Spleen (tissue), 11 donors: ENCODE measurements around the gene FAIM2. TPM values are rescaled to one million over a fixed set of nuclear protein-coding genes. Genes with fewer than 3 reads are reported as not detected.

Source experiments
- DNase-seq: peaks from one replicate; pipeline ENCODE4 v3.0.0-alpha.2; 2020
- H3K27ac ChIP-seq, 8 donors: fragments of 200-600 bp; sonication (generic) in 7 of 8; 1 replicate in 4 of 8; 2 replicates in 4 of 8; pipeline versions ENCODE4 v1.5.0 to v1.8.0; 2016 to 2021; ENCODE audit warnings: inconsistent platforms in 4 of 8, mild to moderate bottlenecking in 4 of 8, moderate library complexity in 1 of 8
- H3K27me3 ChIP-seq, 7 donors: fragments of 200-600 bp; sonication (generic) in 6 of 7; replicated peaks in 1 of 7; 1 replicate in 4 of 7; 2 replicates in 3 of 7; pipeline versions ENCODE4 v1.5.0 to v1.8.0; 2016 to 2021; ENCODE audit warnings: inconsistent platforms in 3 of 7, mild to moderate bottlenecking in 1 of 7
- H3K36me3 ChIP-seq, 6 donors: fragments of 200-600 bp; sonication (generic) in 5 of 6; 1 replicate in 4 of 6; 2 replicates in 2 of 6; pipeline versions ENCODE4 v1.5.0 to v1.8.0; 2016 to 2021; ENCODE audit warnings: inconsistent platforms in 2 of 6
- H3K4me1 ChIP-seq, 6 donors: fragments of 200-600 bp; sonication (generic) in 5 of 6; 1 replicate in 3 of 6; 2 replicates in 3 of 6; pipeline versions ENCODE4 v1.5.0 to v1.8.0; 2016 to 2021; ENCODE audit warnings: inconsistent platforms in 3 of 6
- H3K4me3 ChIP-seq, 8 donors: fragments of 200-600 bp; sonication (generic) in 7 of 8; 1 replicate in 4 of 8; 2 replicates in 4 of 8; pipeline versions ENCODE4 v1.5.0 to v1.8.0; 2016 to 2021; ENCODE audit warnings: inconsistent platforms in 4 of 8, mild to moderate bottlenecking in 4 of 8, moderate library complexity in 2 of 8
- H3K9me3 ChIP-seq, 8 donors: fragments of 200-600 bp; sonication (generic) in 7 of 8; 1 replicate in 4 of 8; 2 replicates in 4 of 8; pipeline versions ENCODE4 v1.5.0 to v1.8.0; 2016 to 2021; ENCODE audit warnings: inconsistent platforms in 4 of 8
- CTCF ChIP-seq, 11 experiments: fragments of 200-600 bp in 7 of 11; fragments of 450-650 bp in 4 of 11; sonication (generic) in 4 of 11; IDR thresholded peaks in 8 of 11; conservative IDR thresholded peaks in 3 of 11; 1 replicate in 7 of 11; 2 replicates in 4 of 11; pipeline versions ENCODE4 v1.4.0 to v1.8.0; 2016 to 2021; ENCODE audit warnings: antibody characterized with exemption in 11 of 11, inconsistent platforms in 4 of 11, mild to moderate bottlenecking in 1 of 11
- POLR2A ChIP-seq, 3 donors: fragments of 450-650 bp; IDR thresholded peaks; one replicate each; pipeline ENCODE4 v1.5.1; 2017; ENCODE audit warnings: antibody characterized with exemption in 3 of 3, mild to moderate bottlenecking in 1 of 3
- POLR2AphosphoS5 ChIP-seq, 3 donors: sonication (generic); formaldehyde crosslinking; IDR thresholded peaks; one replicate each; pipeline ENCODE4 v1.5.1; 2017; ENCODE audit warnings: antibody characterized with exemption in 3 of 3
- WGBS, 5 donors: extraction: QIAGEN DNeasy Blood & Tissue Kit in 3 of 5; methylation state at CpG; one replicate each; pipeline versions ENCODE4 v1.1.5 to v1.1.7; 2013 to 2018; 5-methylcytosine and 5-hydroxymethylcytosine counted together
- intact Hi-C: fragments of 100-400 bp; cut with DNase I; formaldehyde crosslinking; loops from one replicate; pipeline ENCODE4 v1.15.0; 2023; ENCODE audit warnings: low total_unique reads
- polyA plus RNA-seq, 3 donors: library from polyadenylated mRNA; stranded (reverse); fragments of 200-250 nt; gene quantifications; one replicate each; pipeline ENCODE4 v1.2.1, GENCODE V29; 2013
- total RNA-seq, 7 donors: library from RNA; depleted of rRNA in 3 of 7; stranded (reverse); fragments of >200 nt in 3 of 7; fragmentation: NEBNext Ultra II Directional in 4 of 7; extraction: Animal tissue kit (Norgen Biotek cat#: 25700) in 4 of 7; gene quantifications; one replicate each; pipeline versions ENCODE4 v1.1.0 to v1.2.1, GENCODE V29; 2016 to 2021
- donor health status: healthy with polysubstance abuse.
- donor health status: DM: no; HTN: no; CAD: no; lungs with moderate emphysema.
- donor health status: DM: no; HTN: no; CAD: no.
- donor health status: Bipolar disorder and iron deficiency.
- donor health status: healthy.
- donor health status: DM: no; HTN: no; CAD: no.
- donor health status: DM: yes; HTN: yes; CAD: no.

The FAIM2 gene
- total and polyA plus RNA-seq, 10 donors = 0.04 to 3.2 (median 0.47) TPM; not detected in 1

- no peak for TF ChIP-seq POLR2A (IDR thresholded peaks at IDR 0.05)
- intact Hi-C loops = no loop called here
- H3K4me1 ChIP-seq = peaks cover 0 to 19% (median 12%) of the 10 kb centered on the region in 6 donors
- no peak overlapping the region for H3K4me3 ChIP-seq
- peak; percentile 59 for DNase-seq
- H3K9me3 ChIP-seq = no peaks in the 10 kb centered on the region
- no peaks in the 10 kb centered on the region for H3K36me3 ChIP-seq
- H3K27ac ChIP-seq = no peak overlapping the region
- 81 to 96% (median 89%) methylated on average over 5 of the region's 5 CpGs for WGBS, 5 donors
- peaks cover 0 to 51% (median 10%) of the 10 kb centered on the region in 7 donors for H3K27me3 ChIP-seq
Observed at GRCh38 chr12:49901986-49902385, 1.7 kb downstream of the FAIM2 start.

GRCh38 chr12:49901026-49901425 lies 2.7 kb downstream of the FAIM2 start:
- peaks cover 0 to 19% (median 12%) of the 10 kb centered on the region in 6 donors for H3K4me1 ChIP-seq
- H3K27ac ChIP-seq = no peak overlapping the region
- no peaks in the 10 kb centered on the region for H3K36me3 ChIP-seq
- no peak for TF ChIP-seq CTCF (IDR thresholded peaks at IDR 0.05 in 8 of 11, conservative IDR thresholded peaks at IDR 0.05 in 3 of 11)
- no peak for TF ChIP-seq POLR2AphosphoS5 (IDR thresholded peaks at IDR 0.05)
- no peak for TF ChIP-seq POLR2A (IDR thresholded peaks at IDR 0.05)
- H3K4me3 ChIP-seq = no peak overlapping the region
- peaks cover 0 to 57% (median 10%) of the 10 kb centered on the region in 7 donors for H3K27me3 ChIP-seq
- intact Hi-C loops = no loop called here
- no peaks in the 10 kb centered on the region for H3K9me3 ChIP-seq
- no peak for DNase-seq
- 53 to 66% (median 61%) methylated on average over 4 of the region's 4 CpGs for WGBS, 5 donors

- WGBS, 5 donors = 70 to 75% (median 72%) methylated on average over 6 of the region's 6 CpGs
- intact Hi-C loops = no loop called here
- TF ChIP-seq CTCF (IDR thresholded peaks at IDR 0.05 in 8 of 11, conservative IDR thresholded peaks at IDR 0.05 in 3 of 11) (no peak), POLR2A (IDR thresholded peaks at IDR 0.05) (no peak)
- Histone ChIP-seq H3K4me3 (no peak overlapping the region), H3K9me3 (no peaks in the 10 kb centered on the region), H3K27ac (no peak overlapping the region), H3K36me3 (no peaks in the 10 kb centered on the region), H3K4me1 (peaks cover 0 to 19% (median 12%) of the 10 kb centered on the region in 6 donors), H3K27me3 (peaks cover 0 to 53% (median 10%) of the 10 kb centered on the region in 7 donors)
- no peak for DNase-seq
Observed at GRCh38 chr12:49900371-49900770, 3.3 kb downstream of the FAIM2 start.

- WGBS, 5 donors = 75 to 84% (median 83%) methylated on average over 7 of the region's 7 CpGs
- no peak for TF ChIP-seq CTCF (IDR thresholded peaks at IDR 0.05 in 8 of 11, conservative IDR thresholded peaks at IDR 0.05 in 3 of 11)
- TF ChIP-seq POLR2AphosphoS5 (IDR thresholded peaks at IDR 0.05) = no peak
- no peak for TF ChIP-seq POLR2A (IDR thresholded peaks at IDR 0.05)
- no peak for DNase-seq
- H3K27me3 ChIP-seq = peaks cover 0 to 50% (median 10%) of the 10 kb centered on the region in 7 donors
- no peak overlapping the region for H3K27ac ChIP-seq
- H3K9me3 ChIP-seq = no peaks in the 10 kb centered on the region
- no peaks in the 10 kb centered on the region for H3K36me3 ChIP-seq
- peaks cover 0 to 22% (median 12%) of the 10 kb centered on the region in 6 donors for H3K4me1 ChIP-seq
- intact Hi-C loops = no loop called here
- H3K4me3 ChIP-seq = no peak overlapping the region
Observed at GRCh38 chr12:49899921-49900320, 3.8 kb downstream of the FAIM2 start.
